Adipocyte (in vitro differentiated cells): Measurements from ENCODE around the gene ANGPTL8.

Experiments used
- DNase-seq: peaks from one replicate; pipeline ENCODE4 v3.0.0-alpha.2; 2015; ENCODE audit warnings: low read depth
- H3K27me3 ChIP-seq: replicated peaks from 2 replicates; pipeline ENCODE4 v1.7.0; 2013; ENCODE audit warnings: mild to moderate bottlenecking, low read length, moderate library complexity; ENCODE audit not compliant: control insufficient read depth, insufficient read depth
- H3K36me3 ChIP-seq: 2 replicates; pipeline ENCODE4 v1.7.0; 2013; ENCODE audit warnings: low read length, mild to moderate bottlenecking, moderate library complexity; ENCODE audit not compliant: control insufficient read depth, insufficient read depth, severe bottlenecking
- H3K4me1 ChIP-seq: 2 replicates; pipeline ENCODE4 v1.7.0; 2013; ENCODE audit warnings: mild to moderate bottlenecking, low read length, moderate library complexity; ENCODE audit not compliant: control insufficient read depth, insufficient read depth
- H3K4me3 ChIP-seq: 2 replicates; pipeline ENCODE4 v1.7.0; 2013; ENCODE audit warnings: mild to moderate bottlenecking, low read length, moderate library complexity
- H3K9ac ChIP-seq: 2 replicates; pipeline ENCODE4 v1.7.0; 2013; ENCODE audit warnings: mild to moderate bottlenecking, low read length, moderate library complexity
- H3K9me3 ChIP-seq: 2 replicates; pipeline ENCODE4 v1.7.0; 2013; ENCODE audit warnings: mild to moderate bottlenecking, low read length, moderate library complexity; ENCODE audit not compliant: control insufficient read depth

ANGPTL8 gene

DNA sequence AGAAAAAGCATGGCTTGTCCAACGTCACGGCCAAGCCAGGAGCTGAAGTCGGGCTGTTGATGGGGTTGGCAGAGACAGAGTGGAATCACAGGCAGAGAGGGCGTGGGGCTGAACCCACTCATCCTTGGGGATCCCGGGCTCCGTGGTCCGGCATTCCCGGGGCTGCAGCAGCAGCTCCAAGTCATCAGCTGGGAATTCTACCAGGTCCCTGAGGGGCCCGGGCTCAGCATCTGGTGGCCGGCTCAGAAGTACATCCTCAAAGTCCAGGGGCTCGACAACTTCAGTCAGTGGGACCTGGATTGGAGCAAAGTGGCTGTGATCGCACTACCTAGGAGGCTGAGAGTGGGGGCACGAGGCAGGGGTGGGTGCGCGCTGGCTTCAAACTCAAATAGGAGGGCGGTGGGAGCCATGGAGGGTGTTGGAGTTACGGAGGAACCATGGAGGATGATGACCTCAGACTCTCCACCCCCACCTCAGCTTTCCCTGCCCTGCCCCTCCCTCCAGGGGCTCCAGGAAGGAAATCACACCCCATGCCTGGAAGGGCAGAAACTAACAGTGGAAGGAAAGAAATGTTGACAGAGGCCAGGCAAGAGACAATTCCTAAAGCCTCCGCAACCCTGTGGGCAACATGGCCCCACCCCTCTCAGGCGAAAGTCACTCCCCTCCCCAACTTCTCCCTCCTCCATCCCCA lies 13.4 kb downstream of the ANGPTL8 start:
- no peaks in the 10 kb centered on the region for H3K4me1 ChIP-seq
- no peaks in the 10 kb centered on the region for H3K9me3 ChIP-seq
- H3K36me3 ChIP-seq = peaks cover 31% of the 10 kb centered on the region
- no peaks in the 10 kb centered on the region for H3K27me3 ChIP-seq
- DNase-seq = no peak
- no peak overlapping the region for H3K9ac ChIP-seq
- no peak overlapping the region for H3K4me3 ChIP-seq

DNA sequence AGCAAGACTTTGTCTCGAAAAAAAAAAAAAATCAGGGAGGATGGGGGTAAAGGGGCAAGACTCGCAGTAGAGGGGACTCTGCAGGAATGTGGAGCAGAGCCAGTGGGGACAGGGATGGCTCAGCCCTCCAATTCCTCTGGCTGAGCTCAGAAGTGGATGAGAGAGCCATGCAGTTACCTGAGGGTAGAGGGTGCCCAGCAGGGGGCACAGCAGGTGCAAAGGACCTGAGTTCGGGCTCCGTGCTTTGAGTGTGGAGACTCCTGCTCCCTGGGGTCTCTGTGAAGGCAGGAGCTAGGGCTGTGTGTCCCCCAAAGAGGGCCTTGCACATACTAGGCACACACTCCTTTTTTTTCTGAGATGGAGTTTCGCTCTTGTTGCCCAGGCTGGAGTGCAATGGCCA lies 15.2 kb downstream of the ANGPTL8 start:
- no peak for DNase-seq
- H3K4me1 ChIP-seq = no peaks in the 10 kb centered on the region

DNA sequence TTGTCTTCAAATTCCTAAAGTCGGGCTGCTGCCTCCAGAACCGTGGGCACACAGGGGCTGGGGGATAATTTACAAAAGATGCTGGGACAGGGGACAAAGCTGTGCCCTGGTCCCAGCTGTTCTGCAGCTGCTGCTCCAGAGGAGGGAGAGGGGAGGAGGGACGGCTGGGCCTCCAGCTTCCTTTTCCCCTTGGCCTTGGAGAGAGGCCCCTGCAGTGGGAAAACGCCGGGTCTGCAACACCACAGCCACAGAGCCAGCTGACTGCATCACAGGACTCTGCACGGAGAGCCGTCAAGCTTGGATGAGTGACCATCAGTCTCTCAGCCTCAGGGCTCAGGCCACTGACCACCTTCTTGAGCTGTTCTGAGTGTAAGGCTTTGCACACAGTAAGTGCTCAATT lies 16.8 kb downstream of the ANGPTL8 start:
- H3K27me3 ChIP-seq = no peaks in the 10 kb centered on the region
- H3K4me1 ChIP-seq = no peaks in the 10 kb centered on the region
- H3K9ac ChIP-seq = no peak overlapping the region
- DNase-seq = peak; percentile 58
- no peaks in the 10 kb centered on the region for H3K9me3 ChIP-seq
- H3K4me3 ChIP-seq = no peak overlapping the region
- peaks cover 12% of the 10 kb centered on the region for H3K36me3 ChIP-seq

More for the DNA sequence above, 15.2 kb downstream of the ANGPTL8 start:
- Histone ChIP-seq H3K27me3 (no peaks in the 10 kb centered on the region), H3K36me3 (peaks cover 19% of the 10 kb centered on the region), H3K9ac (no peak overlapping the region), H3K4me3 (no peak overlapping the region), H3K9me3 (no peaks in the 10 kb centered on the region)

DNA sequence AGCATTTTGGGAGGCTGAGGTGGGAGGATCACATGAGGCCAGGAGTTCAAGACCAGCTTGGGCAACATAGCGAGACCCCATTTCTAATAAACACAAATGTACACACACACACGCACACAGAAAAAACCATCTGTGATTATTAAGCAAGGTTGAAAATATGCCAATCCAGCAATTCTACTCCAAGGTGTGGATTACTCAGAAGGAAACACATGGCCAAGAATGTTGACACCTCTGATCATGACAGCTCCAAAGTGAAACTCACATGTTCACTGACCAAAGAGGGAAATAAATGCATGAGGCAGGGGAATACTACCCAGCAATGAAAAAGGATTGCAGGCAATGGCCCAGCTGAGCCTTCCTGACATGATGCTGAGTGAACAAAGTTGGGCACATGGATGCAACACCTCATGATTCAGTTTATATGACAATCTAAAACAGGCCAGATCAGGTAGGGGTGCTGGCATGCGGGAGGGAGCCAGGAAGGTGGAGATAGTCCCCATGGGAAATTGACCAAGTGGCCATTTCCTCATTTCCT lies 18.5 kb downstream of the ANGPTL8 start:
- Histone ChIP-seq H3K4me1 (peaks cover 3% of the 10 kb centered on the region), H3K27me3 (no peaks in the 10 kb centered on the region), H3K9me3 (no peaks in the 10 kb centered on the region), H3K36me3 (no peaks in the 10 kb centered on the region), H3K9ac (no peak overlapping the region), H3K4me3 (no peak overlapping the region)
- DNase-seq = no peak

DNA sequence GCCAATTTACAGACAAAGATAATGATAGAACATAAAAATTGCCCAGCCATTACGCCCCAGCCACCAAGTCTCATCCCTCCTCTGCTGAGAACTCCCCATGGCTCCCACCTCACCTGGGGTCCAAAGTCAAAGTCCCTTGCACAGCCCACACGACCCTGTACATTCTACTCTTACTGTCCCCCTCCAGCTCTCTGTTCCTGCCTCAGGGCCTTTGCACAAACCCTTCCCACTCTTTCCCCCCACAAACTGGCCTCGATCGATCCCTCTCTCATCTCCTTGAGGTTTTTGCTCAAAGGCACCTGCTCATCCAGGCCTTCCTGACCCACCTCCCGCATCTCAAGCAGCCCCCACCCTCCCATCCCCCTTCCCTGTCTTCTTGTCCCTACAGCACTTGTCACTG lies 21.6 kb downstream of the ANGPTL8 start:
- Histone ChIP-seq H3K36me3 (no peaks in the 10 kb centered on the region), H3K4me3 (no peak overlapping the region), H3K9me3 (no peaks in the 10 kb centered on the region), H3K27me3 (no peaks in the 10 kb centered on the region), H3K9ac (no peak overlapping the region), H3K4me1 (peaks cover 3% of the 10 kb centered on the region)
- DNase-seq = no peak

DNA sequence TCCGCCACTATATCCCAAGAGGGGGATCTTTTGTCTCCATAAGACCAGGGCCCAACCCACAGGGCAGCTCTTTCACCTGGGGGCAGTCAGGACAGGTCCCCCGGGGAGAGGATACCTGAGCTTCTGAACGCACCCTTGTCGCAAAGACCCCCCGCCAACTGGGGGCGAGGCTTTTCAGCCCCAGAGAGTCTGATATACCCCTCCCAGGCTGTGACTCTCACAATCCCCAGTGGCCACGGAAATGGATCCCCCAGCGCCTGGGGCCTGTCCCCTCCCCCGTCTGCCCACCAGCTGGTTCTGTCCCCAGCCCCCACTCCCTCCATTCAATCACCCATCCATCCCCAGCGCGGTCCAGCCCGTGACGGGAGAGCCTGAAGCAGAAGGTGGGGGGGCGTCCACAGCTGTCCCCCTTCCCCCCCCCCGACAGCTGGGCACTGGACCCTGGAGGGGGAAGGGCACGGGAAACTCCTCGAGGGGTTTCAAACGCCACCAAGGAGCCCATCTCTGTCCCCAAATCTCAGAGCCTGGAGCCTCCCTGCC lies 22.1 kb downstream of the ANGPTL8 start:
- no peaks in the 10 kb centered on the region for H3K36me3 ChIP-seq
- no peak for DNase-seq
- H3K4me3 ChIP-seq = peak overlapping the region; percentile 86
- H3K27me3 ChIP-seq = no peaks in the 10 kb centered on the region
- peak overlapping the region; percentile 82 for H3K9ac ChIP-seq
- peaks cover 3% of the 10 kb centered on the region for H3K4me1 ChIP-seq
- no peaks in the 10 kb centered on the region for H3K9me3 ChIP-seq

DNA sequence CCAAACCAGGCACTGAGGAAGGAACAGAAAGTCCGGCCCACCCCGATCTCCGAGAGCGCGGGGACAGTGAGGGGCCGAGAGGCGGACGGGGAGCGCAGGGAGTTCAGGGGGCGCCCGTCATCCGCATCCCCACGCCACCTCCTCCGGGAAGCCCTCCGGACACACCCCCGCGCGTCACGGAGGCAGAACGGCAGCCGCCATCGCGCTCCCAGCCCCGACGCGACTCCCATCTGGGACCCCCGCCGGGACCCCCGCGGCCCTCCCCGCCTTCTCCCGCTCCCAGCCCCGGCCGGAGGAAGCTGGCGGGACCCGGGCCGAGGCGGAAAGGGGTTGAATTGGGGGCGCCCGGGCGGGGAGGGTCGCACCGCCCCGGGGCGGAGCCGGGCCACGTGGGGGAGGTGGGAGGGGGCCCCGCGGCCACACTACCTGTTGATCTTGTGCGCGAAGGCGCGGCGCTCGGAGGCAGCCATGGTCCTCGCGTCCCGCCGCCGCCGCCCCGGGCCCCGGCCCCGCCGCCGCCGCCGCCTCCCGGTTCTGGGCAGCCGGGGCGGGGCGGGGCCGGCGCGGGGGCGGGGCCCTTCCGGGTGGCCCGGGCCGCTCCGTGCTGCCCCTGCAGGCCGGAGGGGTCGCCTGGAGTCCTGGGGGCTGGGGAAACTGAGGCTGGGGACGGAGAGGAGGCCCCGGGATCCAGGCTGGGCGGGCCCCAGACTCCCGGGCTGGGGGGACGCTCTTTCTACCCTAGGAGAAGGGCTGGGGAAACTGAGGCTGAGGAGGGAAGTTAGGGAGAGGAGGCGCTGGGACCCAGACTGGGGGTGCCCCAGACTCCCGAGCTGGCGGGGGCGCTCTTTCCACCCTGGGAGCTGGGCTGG lies 22.8 kb downstream of the ANGPTL8 start, which contains the start of gene DOCK6:
Gene DOCK6, minus strand, starts transcription at position 554 of the 869 bp plus-strand sequence. Its CDS starts 84 bp downstream, at position 470.
- no peaks in the 10 kb centered on the region for H3K27me3 ChIP-seq
- DNase-seq = peak; percentile 72
- H3K4me1 ChIP-seq = peaks cover 3% of the 10 kb centered on the region
- H3K9ac ChIP-seq = peak within 1 kb of the TSS; percentile 82
- peak within 1 kb of the TSS; percentile 86 for H3K4me3 ChIP-seq
- H3K36me3 ChIP-seq = no peaks in the 10 kb centered on the region
- H3K9me3 ChIP-seq = no peaks in the 10 kb centered on the region

DNA sequence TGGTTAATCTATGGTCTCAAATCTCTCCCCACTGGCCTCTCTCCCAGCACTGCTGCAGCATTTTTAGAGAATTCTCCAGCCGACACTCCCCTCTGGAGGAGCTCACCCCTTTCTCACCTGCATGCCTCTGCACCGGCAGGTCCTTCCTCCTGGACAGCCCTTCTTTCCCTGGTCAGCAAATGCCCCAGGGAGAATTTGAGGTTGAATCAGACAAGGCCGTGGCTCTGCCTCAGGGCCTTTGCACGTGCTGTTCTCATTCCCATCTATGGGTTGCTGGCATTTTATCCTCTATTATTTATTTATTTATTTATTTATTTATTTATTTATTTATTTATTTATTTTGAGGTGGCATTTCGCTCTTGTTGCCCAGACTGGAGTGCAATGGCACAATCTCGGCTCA lies 24.3 kb downstream of the ANGPTL8 start:
- no peaks in the 10 kb centered on the region for H3K9me3 ChIP-seq
- peaks cover 3% of the 10 kb centered on the region for H3K4me1 ChIP-seq
- H3K4me3 ChIP-seq = no peak overlapping the region
- H3K27me3 ChIP-seq = no peaks in the 10 kb centered on the region
- DNase-seq = no peak
- H3K36me3 ChIP-seq = no peaks in the 10 kb centered on the region
- no peak overlapping the region for H3K9ac ChIP-seq

DNA sequence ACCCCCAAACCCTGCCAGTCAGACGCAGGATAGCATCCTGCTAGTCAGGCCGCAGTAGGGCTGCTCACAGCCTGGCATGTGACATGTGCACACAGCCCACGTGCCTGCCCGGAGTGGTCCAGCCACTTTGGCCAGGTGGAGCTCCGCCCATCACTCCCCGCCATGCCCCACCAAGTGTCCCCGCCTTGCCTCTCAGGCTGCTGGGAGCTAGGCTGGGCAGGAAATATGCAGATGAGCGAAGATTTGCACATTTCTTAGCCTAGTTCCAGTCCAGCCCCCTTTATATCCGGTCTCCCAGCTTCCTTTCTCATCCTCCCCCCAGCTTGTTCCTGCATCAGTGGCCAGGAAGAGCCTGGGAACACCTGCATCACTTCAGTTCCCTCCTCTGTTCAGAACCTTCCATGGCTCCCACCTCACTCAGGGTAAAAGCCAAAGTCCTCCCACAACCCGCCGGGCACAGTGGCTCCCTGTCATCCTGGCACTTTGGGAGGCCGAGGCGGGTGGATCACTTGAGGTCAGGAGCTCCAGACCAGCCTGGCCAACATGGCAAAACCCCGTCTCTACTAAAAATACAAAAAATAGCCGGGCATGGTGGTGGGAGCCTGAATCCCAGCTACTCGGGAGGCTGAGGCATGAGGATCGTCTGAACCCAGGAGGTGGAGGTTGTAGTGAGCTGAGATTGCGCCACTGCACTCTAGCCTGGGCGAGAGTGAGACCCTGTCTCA lies 25.2 kb downstream of the ANGPTL8 start:
- no peak overlapping the region for H3K4me3 ChIP-seq
- H3K36me3 ChIP-seq = no peaks in the 10 kb centered on the region
- no peaks in the 10 kb centered on the region for H3K27me3 ChIP-seq
- no peak for DNase-seq
- no peak overlapping the region for H3K9ac ChIP-seq
- H3K4me1 ChIP-seq = peaks cover 3% of the 10 kb centered on the region
- no peaks in the 10 kb centered on the region for H3K9me3 ChIP-seq

DNA sequence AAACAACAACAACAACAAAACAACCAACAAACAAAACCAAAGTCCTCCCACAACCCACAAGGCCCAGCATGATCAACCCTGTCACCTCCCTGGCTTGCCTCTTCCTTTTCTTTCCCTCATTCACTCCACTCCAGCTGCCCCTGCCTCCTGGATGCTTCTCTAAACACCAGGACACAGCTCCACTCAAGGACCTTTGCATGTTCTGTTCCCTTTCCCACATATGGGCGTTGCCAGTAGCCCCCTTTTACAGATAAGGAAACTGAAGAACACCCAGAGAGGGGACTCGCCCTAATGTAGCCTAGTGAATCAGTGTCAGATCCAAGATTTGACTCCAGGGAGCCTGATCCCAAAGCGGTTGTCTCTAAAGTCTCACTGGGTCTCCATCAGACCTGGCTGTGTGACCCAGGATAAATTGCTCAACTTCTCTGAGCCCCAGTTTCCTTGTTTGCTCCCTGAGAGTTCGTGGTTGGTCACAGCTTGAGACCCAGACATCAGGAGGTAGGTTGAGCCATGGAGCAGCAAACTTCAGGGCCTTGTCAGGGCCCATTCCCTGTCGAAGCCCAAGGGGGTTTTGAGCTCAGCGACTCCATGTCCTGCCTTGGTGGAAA lies 25.9 kb downstream of the ANGPTL8 start:
- no peaks in the 10 kb centered on the region for H3K9me3 ChIP-seq
- DNase-seq = no peak
- no peaks in the 10 kb centered on the region for H3K27me3 ChIP-seq
- H3K36me3 ChIP-seq = no peaks in the 10 kb centered on the region
- H3K4me1 ChIP-seq = peaks cover 3% of the 10 kb centered on the region
- H3K4me3 ChIP-seq = no peak overlapping the region
- no peak overlapping the region for H3K9ac ChIP-seq
